HEK293 (cell line): ENCODE data around the gene PCDH9.

ENCODE experiments used
- GLIS2 ChIP-seq: fragments of 450-650 bp; formaldehyde crosslinking; IDR thresholded peaks from 2 replicates; pipeline ENCODE4 v1.5.1; 2016; ENCODE audit warnings: missing biosample characterization, missing genetic modification characterization
- KLF7 ChIP-seq: fragments of 450-650 bp; formaldehyde crosslinking; IDR thresholded peaks from 2 replicates; pipeline ENCODE4 v1.5.1; 2016; ENCODE audit warnings: missing biosample characterization, missing genetic modification characterization, borderline replicate concordance
- KLF9 ChIP-seq: fragments of 450-650 bp; formaldehyde crosslinking; IDR thresholded peaks from 2 replicates; pipeline ENCODE4 v1.5.1; 2016; ENCODE audit warnings: missing biosample characterization, missing genetic modification characterization, low read depth
- ZBTB21 ChIP-seq: fragments of 450-650 bp; formaldehyde crosslinking; IDR thresholded peaks from 2 replicates; pipeline ENCODE4 v1.5.1; 2017; ENCODE audit warnings: missing biosample characterization, missing genetic modification characterization
- ZNF391 ChIP-seq: fragments of 450-650 bp; formaldehyde crosslinking; IDR thresholded peaks from 2 replicates; pipeline ENCODE4 v1.5.1; 2016; ENCODE audit warnings: low read depth, missing biosample characterization, missing genetic modification characterization, borderline replicate concordance
- ZNF843 ChIP-seq: fragments of 450-650 bp; formaldehyde crosslinking; IDR thresholded peaks from 2 replicates; pipeline ENCODE4 v1.5.1; 2016; ENCODE audit warnings: missing biosample characterization, missing genetic modification characterization
- TF ChIP-seq, protein P1 (sequence below): fragments of 450-650 bp; formaldehyde crosslinking; IDR thresholded peaks from 2 replicates; pipeline ENCODE4 v1.5.1; 2016; ENCODE audit warnings: missing biosample characterization, missing genetic modification characterization

DNA sequence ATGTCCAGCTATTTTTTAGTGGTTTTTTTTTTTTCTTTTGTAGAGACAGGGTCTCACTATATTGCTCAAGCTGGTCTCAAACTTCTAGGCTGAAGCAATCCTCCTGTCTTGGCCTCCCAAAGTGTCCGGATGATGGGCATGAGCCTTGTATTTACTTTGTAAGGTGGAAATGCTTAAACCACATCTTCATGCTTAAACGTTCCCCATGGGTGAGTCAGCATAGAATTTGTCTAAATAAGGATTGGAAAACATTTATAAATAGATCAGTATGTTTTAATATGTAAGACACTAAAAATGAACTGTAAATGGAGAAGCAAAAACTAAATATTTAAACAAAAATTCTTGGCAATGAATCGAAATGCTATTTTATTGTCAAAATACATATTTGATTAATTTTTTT, 698.0 kb downstream of the PCDH9 start:
- no peak for TF ChIP-seq GLIS2 (tag by site-specific recombination)
- no peak for TF ChIP-seq KLF9 (tag by site-specific recombination)
- TF ChIP-seq ZNF843 (tag by site-specific recombination) = no peak
- no peak for TF ChIP-seq ZNF391 (tag by site-specific recombination)
- TF ChIP-seq KLF7 (tag by site-specific recombination) = no peak
- TF ChIP-seq, protein P1, sequence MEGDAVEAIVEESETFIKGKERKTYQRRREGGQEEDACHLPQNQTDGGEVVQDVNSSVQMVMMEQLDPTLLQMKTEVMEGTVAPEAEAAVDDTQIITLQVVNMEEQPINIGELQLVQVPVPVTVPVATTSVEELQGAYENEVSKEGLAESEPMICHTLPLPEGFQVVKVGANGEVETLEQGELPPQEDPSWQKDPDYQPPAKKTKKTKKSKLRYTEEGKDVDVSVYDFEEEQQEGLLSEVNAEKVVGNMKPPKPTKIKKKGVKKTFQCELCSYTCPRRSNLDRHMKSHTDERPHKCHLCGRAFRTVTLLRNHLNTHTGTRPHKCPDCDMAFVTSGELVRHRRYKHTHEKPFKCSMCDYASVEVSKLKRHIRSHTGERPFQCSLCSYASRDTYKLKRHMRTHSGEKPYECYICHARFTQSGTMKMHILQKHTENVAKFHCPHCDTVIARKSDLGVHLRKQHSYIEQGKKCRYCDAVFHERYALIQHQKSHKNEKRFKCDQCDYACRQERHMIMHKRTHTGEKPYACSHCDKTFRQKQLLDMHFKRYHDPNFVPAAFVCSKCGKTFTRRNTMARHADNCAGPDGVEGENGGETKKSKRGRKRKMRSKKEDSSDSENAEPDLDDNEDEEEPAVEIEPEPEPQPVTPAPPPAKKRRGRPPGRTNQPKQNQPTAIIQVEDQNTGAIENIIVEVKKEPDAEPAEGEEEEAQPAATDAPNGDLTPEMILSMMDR (tag by site-specific recombination) = no peak
- TF ChIP-seq ZBTB21 (tag by site-specific recombination) = no peak
